Astrocyte (in vitro differentiated cells and primary cell): ENCODE results near the gene MAPK1IP1L.

Experiments
- EZH2 ChIP-seq: IDR thresholded peaks from 2 replicates; pipeline ENCODE4 v1.6.1; 2012; ENCODE audit warnings: mild to moderate bottlenecking, low read length, inconsistent platforms; ENCODE audit not compliant: insufficient read depth
- TF ChIP-seq, protein P1 (sequence below): IDR thresholded peaks from 2 replicates; pipeline ENCODE4 v1.5.1; 2011; ENCODE audit warnings: low read depth, mild to moderate bottlenecking, inconsistent platforms, low read length, moderate library complexity; ENCODE audit not compliant: insufficient read depth

DNA sequence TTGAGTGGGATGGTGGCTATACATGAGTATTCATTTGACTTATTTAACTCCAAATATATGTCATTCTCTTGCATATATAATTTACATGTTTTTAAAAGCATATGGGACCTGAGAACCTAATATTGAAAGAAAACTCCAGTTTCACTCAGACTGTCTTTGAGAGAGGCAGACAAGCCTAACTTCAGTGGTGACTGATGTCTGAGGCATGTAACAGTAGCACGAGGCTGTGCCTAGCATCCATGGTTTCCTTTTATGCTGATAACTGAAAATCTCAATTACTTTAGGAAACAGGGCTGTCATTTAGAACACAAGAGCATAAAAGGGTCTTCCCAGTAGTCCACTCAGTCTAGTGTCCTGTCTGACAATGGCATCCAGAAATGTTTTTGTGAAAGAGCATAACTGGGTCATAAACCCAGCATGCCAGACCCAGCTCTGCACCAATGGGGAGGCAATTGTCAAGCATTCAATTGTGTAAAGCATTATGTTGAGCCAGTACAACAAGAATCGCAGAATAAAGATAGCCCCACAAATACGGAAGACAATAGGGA, 24.3 kb downstream of the MAPK1IP1L start:
- TF ChIP-seq, protein P1, sequence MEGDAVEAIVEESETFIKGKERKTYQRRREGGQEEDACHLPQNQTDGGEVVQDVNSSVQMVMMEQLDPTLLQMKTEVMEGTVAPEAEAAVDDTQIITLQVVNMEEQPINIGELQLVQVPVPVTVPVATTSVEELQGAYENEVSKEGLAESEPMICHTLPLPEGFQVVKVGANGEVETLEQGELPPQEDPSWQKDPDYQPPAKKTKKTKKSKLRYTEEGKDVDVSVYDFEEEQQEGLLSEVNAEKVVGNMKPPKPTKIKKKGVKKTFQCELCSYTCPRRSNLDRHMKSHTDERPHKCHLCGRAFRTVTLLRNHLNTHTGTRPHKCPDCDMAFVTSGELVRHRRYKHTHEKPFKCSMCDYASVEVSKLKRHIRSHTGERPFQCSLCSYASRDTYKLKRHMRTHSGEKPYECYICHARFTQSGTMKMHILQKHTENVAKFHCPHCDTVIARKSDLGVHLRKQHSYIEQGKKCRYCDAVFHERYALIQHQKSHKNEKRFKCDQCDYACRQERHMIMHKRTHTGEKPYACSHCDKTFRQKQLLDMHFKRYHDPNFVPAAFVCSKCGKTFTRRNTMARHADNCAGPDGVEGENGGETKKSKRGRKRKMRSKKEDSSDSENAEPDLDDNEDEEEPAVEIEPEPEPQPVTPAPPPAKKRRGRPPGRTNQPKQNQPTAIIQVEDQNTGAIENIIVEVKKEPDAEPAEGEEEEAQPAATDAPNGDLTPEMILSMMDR: no peak
- no peak for TF ChIP-seq EZH2
